Heart right ventricle (tissue), 16 donors: ENCODE data around the gene TNIP3. TPM values are rescaled to one million over a fixed set of nuclear protein-coding genes. Genes with fewer than 3 reads are reported as not detected.

Experiments used
- ATAC-seq, 8 donors: fragments of 200-7000 bp; cut with Tn5 transposase; one replicate each; pipeline ENCODE4 v1.9.1; 2020; ENCODE audit warnings: mild to moderate bottlenecking in 8 of 8, moderate library complexity in 8 of 8, moderate number of reproducible peaks in 1 of 8
- DNase-seq, 2 donors: peaks; one replicate each; pipeline ENCODE4 v3.0.0-alpha.2; 2020
- H3K27ac ChIP-seq, 10 donors: fragments of 200-600 bp; sonication (generic) in 2 of 10; one replicate each; pipeline versions ENCODE4 v1.5.0 to v1.8.0; 2020 to 2022; ENCODE audit warnings: mild to moderate bottlenecking in 3 of 10
- H3K27me3 ChIP-seq, 7 donors: fragments of 200-600 bp; one replicate each; pipeline ENCODE4 v1.8.0; 2021 to 2022; ENCODE audit warnings: mild to moderate bottlenecking in 2 of 7
- H3K36me3 ChIP-seq, 9 donors: fragments of 200-600 bp; sonication (generic) in 1 of 9; one replicate each; pipeline versions ENCODE4 v1.5.0 to v1.8.0; 2020 to 2022; ENCODE audit warnings: mild to moderate bottlenecking in 2 of 9
- H3K4me1 ChIP-seq, 9 donors: fragments of 200-600 bp; sonication (generic) in 1 of 9; one replicate each; pipeline versions ENCODE4 v1.5.0 to v1.8.0; 2020 to 2022; ENCODE audit warnings: mild to moderate bottlenecking in 4 of 9
- H3K4me3 ChIP-seq, 10 donors: fragments of 200-600 bp; sonication (generic) in 2 of 10; one replicate each; pipeline versions ENCODE4 v1.5.0 to v1.8.0; 2020 to 2022; ENCODE audit warnings: mild to moderate bottlenecking in 7 of 10, moderate library complexity in 2 of 10
- H3K9me3 ChIP-seq, 11 donors: fragments of 200-600 bp in 10 of 11; sonication (generic) in 2 of 11; one replicate each; pipeline versions ENCODE4 v1.5.0 to v1.8.0; 2013 to 2022; ENCODE audit warnings: mild to moderate bottlenecking in 2 of 11, control low read depth in 1 of 11, moderate library complexity in 1 of 11
- WGBS, 2 donors: extraction: QIAGEN DNeasy Blood & Tissue Kit; methylation state at CpG; one replicate each; pipeline ENCODE4 v1.1.7; 2013; ENCODE audit warnings: inconsistent platforms in 1 of 2; 5-methylcytosine and 5-hydroxymethylcytosine counted together
- intact Hi-C, 10 donors: fragments of 100-400 bp; cut with DNase I; formaldehyde crosslinking; loops; one replicate each; pipeline versions ENCODE4 v1.11.1 to v1.14.2; 2022
- polyA plus RNA-seq, 2 donors: library from polyadenylated mRNA; stranded (reverse); fragments of 200-250 nt; gene quantifications; one replicate each; pipeline ENCODE4 v1.2.3, GENCODE V29; 2013
- total RNA-seq, 10 donors: library from RNA; stranded (reverse); fragmentation: NEBNext Ultra II Directional in 3 of 10; extraction: Animal tissue kit (Norgen Biotek cat#: 25700) in 3 of 10; gene quantifications; one replicate each; pipeline versions ENCODE4 v1.2.1 to v1.2.4, GENCODE V29; 2021 to 2023
- TF ChIP-seq, protein P1 (sequence below), 9 donors: fragments of 200-600 bp; sonication (generic) in 2 of 9; IDR thresholded peaks; one replicate each; pipeline versions ENCODE4 v1.5.0 to v1.8.0; 2021 to 2022; ENCODE audit warnings: antibody characterized with exemption in 9 of 9, mild to moderate bottlenecking in 5 of 9, moderate library complexity in 1 of 9
- donor health status: Arrhythmogenic right ventricular cardiomyopathy.
- donor health status: ischemic (EF 13 %, LVEDD 7.1; RV severe dilation, severe dysfunction).
- donor health status: healthy with polysubstance abuse.
- donor health status: DM: no; HTN: yes; CAD: no.
- donor health status: DM: no; HTN: no; CAD: no.
- donor health status: ischemic (EF 25% LVEDD 6.9; RV normal size, moderate dysfunction).
- donor health status: ischemic (EF 25% LVEDD 5.7; RV mildly dilated, moderate dysfunction).
- donor health status: healthy.
- donor health status: DM: yes; HTN: yes; CAD: no.
- donor health status: Ischemic cardiomyopathy.
- donor health status: ischemic (EF 35%, LVEDD 5.7; RV mildly dilated, moderate dysfunction).
- donor health status: nonischemic (EF 11% LVEDD 7.7; RV severe dilation, severe dysfunction).
- donor health status: DM: yes; HTN: yes; CAD: no.
- donor health status: PGD.
- donor health status: ischemic (EF 29% LVEDD 5.4; RV normal size, mild dysfunction).
- donor health status: nonischemic (EF 23%, LVEDD 6.1; RV moderate dilation, normal function).

Gene TNIP3
- total and polyA plus RNA-seq, 12 donors = 0.04 to 0.49 TPM; not detected in 10

DNA sequence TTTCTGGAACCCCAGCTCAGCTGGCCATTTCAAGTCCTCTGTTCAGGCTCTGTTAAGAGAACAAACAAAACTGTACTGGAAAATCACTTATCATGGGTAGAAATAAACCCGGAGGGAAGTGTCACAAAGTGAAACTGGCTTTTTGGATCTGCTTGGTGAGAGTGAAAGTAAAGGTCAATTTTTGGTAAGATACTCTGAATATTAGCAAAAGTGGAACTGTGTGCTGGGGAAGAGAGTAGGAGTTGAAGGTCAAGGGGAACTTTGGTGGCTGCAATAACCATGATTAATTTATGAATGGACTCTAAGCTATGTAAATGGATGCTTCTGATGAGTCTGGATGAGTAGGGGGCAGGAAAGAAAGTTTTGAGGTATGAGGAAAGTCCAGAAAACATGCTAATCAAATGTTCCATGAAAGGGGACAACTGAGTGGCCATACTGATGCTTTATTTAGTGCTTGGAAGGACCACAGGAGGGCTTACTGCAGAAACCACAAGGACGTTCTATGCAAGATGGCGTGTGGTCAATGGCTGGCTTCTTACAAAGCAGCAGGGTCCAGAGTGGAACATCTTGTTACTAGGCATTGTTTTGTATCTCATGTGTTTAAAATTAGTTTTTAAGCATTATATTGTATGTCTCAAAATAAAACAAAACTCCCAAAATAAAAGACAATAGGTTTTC, 36.8 kb upstream of the TNIP3 start:
- DNase-seq (no peak), ATAC-seq (no peak)
- peaks cover 0 to 14% (median 0%) of the 10 kb centered on the region in 9 donors for H3K4me1 ChIP-seq
- TF ChIP-seq, protein P1, sequence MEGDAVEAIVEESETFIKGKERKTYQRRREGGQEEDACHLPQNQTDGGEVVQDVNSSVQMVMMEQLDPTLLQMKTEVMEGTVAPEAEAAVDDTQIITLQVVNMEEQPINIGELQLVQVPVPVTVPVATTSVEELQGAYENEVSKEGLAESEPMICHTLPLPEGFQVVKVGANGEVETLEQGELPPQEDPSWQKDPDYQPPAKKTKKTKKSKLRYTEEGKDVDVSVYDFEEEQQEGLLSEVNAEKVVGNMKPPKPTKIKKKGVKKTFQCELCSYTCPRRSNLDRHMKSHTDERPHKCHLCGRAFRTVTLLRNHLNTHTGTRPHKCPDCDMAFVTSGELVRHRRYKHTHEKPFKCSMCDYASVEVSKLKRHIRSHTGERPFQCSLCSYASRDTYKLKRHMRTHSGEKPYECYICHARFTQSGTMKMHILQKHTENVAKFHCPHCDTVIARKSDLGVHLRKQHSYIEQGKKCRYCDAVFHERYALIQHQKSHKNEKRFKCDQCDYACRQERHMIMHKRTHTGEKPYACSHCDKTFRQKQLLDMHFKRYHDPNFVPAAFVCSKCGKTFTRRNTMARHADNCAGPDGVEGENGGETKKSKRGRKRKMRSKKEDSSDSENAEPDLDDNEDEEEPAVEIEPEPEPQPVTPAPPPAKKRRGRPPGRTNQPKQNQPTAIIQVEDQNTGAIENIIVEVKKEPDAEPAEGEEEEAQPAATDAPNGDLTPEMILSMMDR (IDR thresholded peaks at IDR 0.05) = no peak
- intact Hi-C loops = no loop called here
- H3K9me3 ChIP-seq = no peaks in the 10 kb centered on the region
- no peaks in the 10 kb centered on the region for H3K36me3 ChIP-seq
- peaks cover 0 to 4% (median 0%) of the 10 kb centered on the region in 7 donors for H3K27me3 ChIP-seq
- H3K27ac ChIP-seq = peak overlapping the region in 1 of 10 donors; percentile 7
- no peak overlapping the region for H3K4me3 ChIP-seq
- WGBS, 2 donors = 78 to 81% methylated on average over 3 of the region's 3 CpGs

DNA sequence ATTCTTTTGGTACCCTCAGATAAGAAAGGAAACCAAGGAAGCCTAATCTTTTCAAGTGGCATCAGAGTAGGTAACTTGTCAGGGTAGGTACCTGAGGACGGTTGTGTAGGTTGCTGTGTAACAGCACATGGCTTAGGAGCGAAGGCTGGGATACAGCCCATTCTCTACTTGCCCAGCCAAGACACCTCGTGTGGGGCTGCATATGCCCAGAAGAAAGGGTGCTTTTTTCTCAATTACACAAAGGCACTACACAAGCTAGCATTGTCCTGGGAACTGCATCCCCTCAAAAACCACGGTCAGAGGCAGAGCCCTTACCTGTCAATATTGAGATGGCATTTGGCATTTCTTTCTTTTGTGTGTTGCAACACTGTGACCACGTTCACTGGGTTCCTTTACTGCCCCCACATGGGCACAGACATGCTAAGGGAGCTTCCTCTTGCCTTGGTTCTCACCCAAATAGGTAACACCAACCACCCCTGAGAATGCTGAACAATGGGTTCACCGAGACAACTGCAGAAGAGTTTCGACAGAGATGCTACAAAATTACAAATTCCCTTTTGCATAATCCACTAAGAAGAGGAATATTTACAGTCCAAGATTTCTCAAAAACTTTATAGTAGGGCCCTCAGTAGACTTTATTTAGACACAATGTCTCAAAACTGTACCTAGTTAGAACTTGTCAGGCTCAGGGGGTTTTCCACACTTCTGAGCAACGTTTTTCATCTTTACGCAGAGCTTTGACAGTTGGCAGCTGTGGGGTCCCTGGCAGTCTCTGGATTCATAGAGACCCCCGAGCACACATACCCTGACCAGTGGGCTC, 35.8 kb upstream of the TNIP3 start:
- Histone ChIP-seq H3K4me1 (peaks cover 0 to 14% (median 0%) of the 10 kb centered on the region in 9 donors), H3K27ac (peak overlapping the region in 1 of 10 donors; percentile 7), H3K4me3 (no peak overlapping the region), H3K27me3 (no peaks in the 10 kb centered on the region), H3K9me3 (no peaks in the 10 kb centered on the region), H3K36me3 (no peaks in the 10 kb centered on the region)
- DNase-seq = no peak
- intact Hi-C loops = loop anchor here in 2 of 10 donors (10.0 kb wide), 3 partner anchors 45 to 535 kb away; no protein-coding TSS in a partner anchor
- ATAC-seq = no peak
- 79 to 82% methylated on average over 10 of the region's 10 CpGs for WGBS, 2 donors
- TF ChIP-seq, protein P1 (IDR thresholded peaks at IDR 0.05) = peak in 1 of 9 donors; percentile 17

DNA sequence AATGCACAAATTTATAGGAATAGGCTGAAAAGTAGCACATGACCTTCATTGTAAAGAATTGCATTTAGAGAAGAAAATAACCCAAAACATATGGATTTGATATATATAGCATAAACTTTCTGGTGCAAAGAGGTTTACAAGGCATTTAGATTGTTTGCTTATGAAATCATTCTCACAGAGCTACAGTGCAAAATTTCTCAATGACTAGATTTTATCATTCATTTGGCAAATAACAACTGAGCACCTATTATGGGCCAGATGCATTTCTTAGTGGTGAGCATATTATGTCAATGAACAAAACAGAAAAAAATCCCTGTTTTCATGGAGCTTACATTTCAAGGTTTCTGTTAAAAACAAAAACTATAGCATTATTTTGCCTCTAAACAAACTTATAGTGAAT, 34.1 kb upstream of the TNIP3 start:
- intact Hi-C loops = loop anchor here in 2 of 10 donors (10.0 kb wide), 3 partner anchors 47 to 537 kb away; no protein-coding TSS in a partner anchor
- Histone ChIP-seq H3K27me3 (no peaks in the 10 kb centered on the region), H3K27ac (no peak overlapping the region), H3K4me3 (no peak overlapping the region), H3K36me3 (no peaks in the 10 kb centered on the region), H3K9me3 (no peaks in the 10 kb centered on the region), H3K4me1 (peaks cover 0 to 14% (median 0%) of the 10 kb centered on the region in 9 donors)
- ATAC-seq (no peak), DNase-seq (no peak)
- TF ChIP-seq, protein P1 (IDR thresholded peaks at IDR 0.05) = no peak

DNA sequence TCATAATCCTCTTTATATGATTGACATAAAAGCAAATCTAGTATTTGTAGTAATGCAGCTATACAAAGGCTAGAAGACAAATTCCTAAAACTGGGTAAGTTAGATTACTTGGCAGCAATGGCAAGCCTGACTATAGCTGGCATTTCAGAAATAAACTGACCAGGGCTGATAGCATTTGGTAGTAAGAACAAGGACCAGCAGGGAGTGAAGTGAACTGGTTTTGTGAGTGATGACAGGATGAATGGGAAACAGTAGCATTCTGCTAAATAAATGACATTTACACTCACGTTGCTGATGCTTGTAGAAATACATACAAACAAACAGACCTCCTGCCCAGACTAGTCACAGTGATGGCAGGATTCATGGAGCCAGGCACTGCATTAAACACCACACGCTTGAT, 31.5 kb upstream of the TNIP3 start:
- Histone ChIP-seq H3K27ac (no peak overlapping the region), H3K36me3 (no peaks in the 10 kb centered on the region), H3K9me3 (no peaks in the 10 kb centered on the region), H3K27me3 (peaks cover 0 to 9% (median 0%) of the 10 kb centered on the region in 7 donors), H3K4me3 (no peak overlapping the region), H3K4me1 (peaks cover 0 to 17% (median 0%) of the 10 kb centered on the region in 9 donors)
- WGBS, 2 donors = 30 to 37% methylated on average over 2 of the region's 2 CpGs
- TF ChIP-seq, protein P1 (IDR thresholded peaks at IDR 0.05) = no peak
- DNase-seq (no peak), ATAC-seq (peak in 1 of 8 donors; percentile 37)
- intact Hi-C loops = loop anchor here in 3 of 10 donors (2.0 to 10.0 kb wide), 4 partner anchors 49 to 539 kb away; no protein-coding TSS in a partner anchor
